Nephron (organoid): ENCODE results near the gene PSMF1.

Experiments used
- H3K27ac Mint-ChIP-seq, 3 experiments: 2 replicates each; pipeline ENCODE4 v1.8.0; 2020; ENCODE audit warnings: mixed read lengths in 3 of 3, mild to moderate bottlenecking in 2 of 3, moderate library complexity in 1 of 3
- H3K27me3 Mint-ChIP-seq: 2 replicates; pipeline ENCODE4 v1.8.0; 2021; ENCODE audit warnings: low read depth, mild to moderate bottlenecking, moderate library complexity, mixed read lengths
- H3K36me3 Mint-ChIP-seq: 2 replicates; pipeline ENCODE4 v1.8.0; 2020; ENCODE audit warnings: low read depth, mixed read lengths
- H3K4me1 Mint-ChIP-seq: 2 replicates; pipeline ENCODE4 v1.8.0; 2020; ENCODE audit warnings: mixed read lengths
- H3K4me3 Mint-ChIP-seq, 3 experiments: 2 replicates each; pipeline ENCODE4 v1.8.0; 2020; ENCODE audit warnings: mild to moderate bottlenecking in 3 of 3, mixed read lengths in 3 of 3, moderate library complexity in 2 of 3
- H3K9me3 Mint-ChIP-seq: 2 replicates; pipeline ENCODE4 v1.8.0; 2020; ENCODE audit warnings: mixed read lengths
- TF ChIP-seq, protein P1 (sequence below), 3 experiments: fragments of 200-600 bp; sonication (generic); IDR thresholded peaks; one replicate each; pipeline ENCODE4 v1.5.0; 2021; ENCODE audit warnings: antibody characterized with exemption in 3 of 3; ENCODE audit not compliant: unreplicated experiment in 3 of 3

The PSMF1 gene, protein sequence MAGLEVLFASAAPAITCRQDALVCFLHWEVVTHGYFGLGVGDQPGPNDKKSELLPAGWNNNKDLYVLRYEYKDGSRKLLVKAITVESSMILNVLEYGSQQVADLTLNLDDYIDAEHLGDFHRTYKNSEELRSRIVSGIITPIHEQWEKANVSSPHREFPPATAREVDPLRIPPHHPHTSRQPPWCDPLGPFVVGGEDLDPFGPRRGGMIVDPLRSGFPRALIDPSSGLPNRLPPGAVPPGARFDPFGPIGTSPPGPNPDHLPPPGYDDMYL

GRCh38 chr20:1118336-1119127 lies at the start of gene PSMF1:
PSMF1 (plus strand) TSS chr20:1118602; CDS start chr20:1118774, 172 bp downstream.
- Mint-ChIP-seq H3K4me1 (peaks cover 56% of the 10 kb centered on the region), H3K9me3 (no peaks in the 10 kb centered on the region), H3K27me3 (no peaks in the 10 kb centered on the region), H3K27ac (peak within 1 kb of the TSS; percentile 60 to 91 (median 75)), H3K36me3 (peaks cover 12% of the 10 kb centered on the region), H3K4me3 (peak within 1 kb of the TSS; percentile 89 to 91 (median 91))
- TF ChIP-seq, protein P1, sequence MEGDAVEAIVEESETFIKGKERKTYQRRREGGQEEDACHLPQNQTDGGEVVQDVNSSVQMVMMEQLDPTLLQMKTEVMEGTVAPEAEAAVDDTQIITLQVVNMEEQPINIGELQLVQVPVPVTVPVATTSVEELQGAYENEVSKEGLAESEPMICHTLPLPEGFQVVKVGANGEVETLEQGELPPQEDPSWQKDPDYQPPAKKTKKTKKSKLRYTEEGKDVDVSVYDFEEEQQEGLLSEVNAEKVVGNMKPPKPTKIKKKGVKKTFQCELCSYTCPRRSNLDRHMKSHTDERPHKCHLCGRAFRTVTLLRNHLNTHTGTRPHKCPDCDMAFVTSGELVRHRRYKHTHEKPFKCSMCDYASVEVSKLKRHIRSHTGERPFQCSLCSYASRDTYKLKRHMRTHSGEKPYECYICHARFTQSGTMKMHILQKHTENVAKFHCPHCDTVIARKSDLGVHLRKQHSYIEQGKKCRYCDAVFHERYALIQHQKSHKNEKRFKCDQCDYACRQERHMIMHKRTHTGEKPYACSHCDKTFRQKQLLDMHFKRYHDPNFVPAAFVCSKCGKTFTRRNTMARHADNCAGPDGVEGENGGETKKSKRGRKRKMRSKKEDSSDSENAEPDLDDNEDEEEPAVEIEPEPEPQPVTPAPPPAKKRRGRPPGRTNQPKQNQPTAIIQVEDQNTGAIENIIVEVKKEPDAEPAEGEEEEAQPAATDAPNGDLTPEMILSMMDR (IDR thresholded peaks at IDR 0.05; ENCODE audit: unreplicated experiment in 3 of 3), result no peak

DNA sequence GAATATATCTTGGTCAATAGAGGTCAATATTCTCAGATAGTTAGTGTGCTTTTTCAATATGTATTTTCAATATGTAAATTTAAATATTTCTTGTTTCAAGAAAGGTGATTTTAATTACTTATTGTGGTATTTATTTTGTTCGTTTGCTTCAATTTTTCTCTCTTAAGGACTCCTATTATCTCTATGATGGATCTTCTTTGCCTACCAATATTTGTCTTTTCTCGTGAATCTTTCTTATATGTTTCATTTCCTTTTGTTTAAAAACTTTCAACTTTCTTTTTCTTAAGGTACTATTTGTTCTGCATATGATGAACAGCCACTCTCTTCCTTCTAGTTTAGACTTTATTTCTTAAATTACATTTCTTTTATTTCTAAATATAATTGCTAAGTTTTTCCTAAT lies 46.1 kb upstream of the PSMF1 start:
- no peak overlapping the region for H3K27ac Mint-ChIP-seq

GRCh38 chr20:1075616-1076015 lies 42.8 kb upstream of the PSMF1 start:
- peaks cover 12% of the 10 kb centered on the region for H3K9me3 Mint-ChIP-seq
- no peak overlapping the region for H3K27ac Mint-ChIP-seq
- H3K36me3 Mint-ChIP-seq, result no peaks in the 10 kb centered on the region
- H3K4me1 Mint-ChIP-seq, result no peaks in the 10 kb centered on the region
- H3K27me3 Mint-ChIP-seq, result peaks cover 7% of the 10 kb centered on the region
- TF ChIP-seq, protein P1 (IDR thresholded peaks at IDR 0.05; ENCODE audit: unreplicated experiment in 3 of 3), result no peak
- no peak overlapping the region for H3K4me3 Mint-ChIP-seq

More for the DNA sequence above, 46.1 kb upstream of the PSMF1 start:
- Mint-ChIP-seq H3K36me3 (no peaks in the 10 kb centered on the region), H3K4me3 (no peak overlapping the region), H3K9me3 (peaks cover 24% of the 10 kb centered on the region), H3K27me3 (no peaks in the 10 kb centered on the region), H3K4me1 (no peaks in the 10 kb centered on the region)
- TF ChIP-seq, protein P1 (IDR thresholded peaks at IDR 0.05; ENCODE audit: unreplicated experiment in 3 of 3), result no peak

DNA sequence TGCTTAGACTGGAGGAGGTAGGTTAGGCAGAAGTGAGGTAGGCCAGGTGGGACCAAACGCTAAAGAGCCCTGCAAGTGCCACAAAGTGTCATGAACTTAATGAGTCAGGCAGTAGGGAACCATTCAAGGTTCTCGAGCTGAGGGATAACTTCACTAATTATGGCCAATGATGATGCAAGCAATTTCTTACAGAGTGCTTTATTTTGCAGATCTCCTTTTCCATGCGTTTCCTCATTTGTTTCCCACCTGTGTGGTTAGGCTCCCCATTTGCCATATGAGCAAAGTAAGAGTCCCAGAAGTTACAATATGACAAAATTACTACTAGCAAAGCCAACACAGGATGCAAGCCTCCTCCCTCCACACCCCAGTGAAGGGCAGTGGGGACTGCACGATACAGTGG lies 36.5 kb upstream of the PSMF1 start:
- no peaks in the 10 kb centered on the region for H3K36me3 Mint-ChIP-seq
- H3K4me1 Mint-ChIP-seq, result peaks cover 4% of the 10 kb centered on the region
- no peak overlapping the region for H3K4me3 Mint-ChIP-seq
- H3K27me3 Mint-ChIP-seq, result peaks cover 16% of the 10 kb centered on the region
- TF ChIP-seq, protein P1 (IDR thresholded peaks at IDR 0.05; ENCODE audit: unreplicated experiment in 3 of 3), result no peak
- H3K9me3 Mint-ChIP-seq, result peaks cover 7% of the 10 kb centered on the region
- no peak overlapping the region for H3K27ac Mint-ChIP-seq

- H3K36me3 Mint-ChIP-seq, result no peaks in the 10 kb centered on the region
- no peak overlapping the region for H3K27ac Mint-ChIP-seq
- H3K4me3 Mint-ChIP-seq, result no peak overlapping the region
- TF ChIP-seq, protein P1 (IDR thresholded peaks at IDR 0.05; ENCODE audit: unreplicated experiment in 3 of 3), result no peak
- peaks cover 7% of the 10 kb centered on the region for H3K9me3 Mint-ChIP-seq
- H3K27me3 Mint-ChIP-seq, result peaks cover 16% of the 10 kb centered on the region
- H3K4me1 Mint-ChIP-seq, result peaks cover 15% of the 10 kb centered on the region
Measured at GRCh38 chr20:1083431-1084080, 34.8 kb upstream of the PSMF1 start.
